ENCODE results near the gene ALKBH5. TPM values are rescaled to one million over a fixed set of nuclear protein-coding genes. Genes with fewer than 3 reads are reported as not detected.

ALKBH5 gene
- polyA plus RNA-seq, 1 donor from 2014 or later: 55.0 TPM

GRCh38 chr17:18142417-18142816 is 41.2 kb upstream of the ALKBH5 start (continued):
- TF ChIP-seq TAF1 (IDR thresholded peaks at IDR 0.05; ENCODE audit: low read depth) (no peak), EZH2 (IDR thresholded peaks at IDR 0.05; ENCODE audit: borderline replicate concordance, insufficient read depth, low read length, poor library complexity, severe bottlenecking) (no peak), EP300 (conservative IDR thresholded peaks at IDR 0.05; ENCODE audit: poor library complexity, severe bottlenecking) (no peak)

DNA sequence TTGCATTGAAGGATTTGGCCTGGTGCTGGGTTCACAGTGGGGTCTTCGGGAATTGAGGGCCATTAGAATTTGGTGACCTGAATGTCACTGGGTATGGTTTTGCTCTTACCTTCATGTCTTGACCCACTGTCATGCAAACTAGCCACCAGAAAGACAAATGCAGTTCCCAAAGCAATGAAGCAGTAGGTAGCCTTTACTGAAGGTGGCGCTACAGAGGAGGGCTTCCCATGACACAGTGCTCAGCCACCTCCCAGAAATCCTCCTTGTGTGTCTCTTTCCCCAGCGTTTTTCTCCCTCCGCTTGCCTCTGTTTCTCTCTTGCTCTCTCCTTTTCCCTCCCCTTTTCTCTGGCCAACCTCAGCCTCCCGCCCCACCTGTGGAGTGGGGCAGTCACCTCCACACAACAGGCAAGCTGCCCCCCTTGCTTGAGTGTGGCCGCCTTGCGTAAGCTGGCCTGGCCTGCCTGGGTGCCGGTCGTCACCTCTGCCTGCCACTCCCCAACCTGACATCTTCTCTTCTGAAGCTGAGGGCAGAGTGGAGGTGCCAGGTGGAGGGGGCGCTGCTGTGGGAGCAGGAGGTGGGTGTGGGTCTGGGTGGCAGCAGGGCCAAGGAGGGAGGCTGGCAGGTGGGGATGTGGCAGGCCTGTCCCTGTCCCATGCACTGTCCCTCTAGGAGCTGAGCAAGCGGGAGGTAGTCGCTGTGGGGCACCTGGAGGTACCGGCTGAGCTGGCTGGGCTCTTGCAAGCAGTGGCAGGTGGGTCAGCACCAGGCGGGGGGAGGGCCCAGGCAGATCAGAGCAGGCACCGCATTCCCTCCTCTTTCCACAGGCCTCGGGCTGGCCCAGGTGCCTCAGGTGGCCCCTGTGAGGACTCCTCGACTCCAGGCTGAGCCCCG is 40.3 kb upstream of the ALKBH5 start:
- H3K4me2 ChIP-seq (ENCODE audit: low read length): no peak overlapping the region
- H3K9me3 ChIP-seq (ENCODE audit: low read length): no peaks in the 10 kb centered on the region
- no peaks in the 10 kb centered on the region for H4K20me1 ChIP-seq (ENCODE audit: insufficient read depth)
- TF ChIP-seq EZH2 (IDR thresholded peaks at IDR 0.05; ENCODE audit: borderline replicate concordance, insufficient read depth, low read length, poor library complexity, severe bottlenecking): no peak
- no peak for TF ChIP-seq CTCF (IDR thresholded peaks at IDR 0.05; ENCODE audit: poor library complexity, severe bottlenecking)
- no peak for TF ChIP-seq SMC3 (conservative IDR thresholded peaks at IDR 0.05; ENCODE audit: poor library complexity)
- no peak for TF ChIP-seq RAD21 (conservative IDR thresholded peaks at IDR 0.05)
- no peak for TF ChIP-seq TAF1 (IDR thresholded peaks at IDR 0.05; ENCODE audit: low read depth)
- TF ChIP-seq EP300 (conservative IDR thresholded peaks at IDR 0.05; ENCODE audit: poor library complexity, severe bottlenecking): no peak
- no peak for TF ChIP-seq MXI1 (conservative IDR thresholded peaks at IDR 0.05; ENCODE audit: poor library complexity, severe bottlenecking)
- no peak for TF ChIP-seq POLR2AphosphoS5 (IDR thresholded peaks at IDR 0.05)
- no peak for TF ChIP-seq REST (IDR thresholded peaks at IDR 0.05; ENCODE audit: borderline replicate concordance)
- H3K4me3 ChIP-seq (ENCODE audit: low read length): no peak overlapping the region
- H3K27ac ChIP-seq (ENCODE audit: low read length): no peak overlapping the region
- no peaks in the 10 kb centered on the region for H3K36me3 ChIP-seq (ENCODE audit: insufficient read depth, low read length)
- H2AFZ ChIP-seq (ENCODE audit: low read depth, low read length): no peak overlapping the region
- H3F3A ChIP-seq (ENCODE audit: insufficient read depth, low read length, poor library complexity, severe bottlenecking): no peaks in the 10 kb centered on the region
- no peaks in the 10 kb centered on the region for H3K79me2 ChIP-seq (replicated peaks; ENCODE audit: insufficient read depth, low read length)
- H3K9ac ChIP-seq (ENCODE audit: low read length): no peak overlapping the region
- no peaks in the 10 kb centered on the region for H3K9me2 ChIP-seq (ENCODE audit: insufficient read depth, low read length)
- no peaks in the 10 kb centered on the region for H3K27me3 ChIP-seq (ENCODE audit: insufficient read depth, low read depth, low read length)

- Histone ChIP-seq H3K27me3 (ENCODE audit: insufficient read depth, low read depth, low read length) (no peaks in the 10 kb centered on the region), H3K9ac (ENCODE audit: low read length) (no peak overlapping the region), H3K4me2 (ENCODE audit: low read length) (no peak overlapping the region), H3K36me3 (ENCODE audit: insufficient read depth, low read length) (no peaks in the 10 kb centered on the region), H3F3A (ENCODE audit: insufficient read depth, low read length, poor library complexity, severe bottlenecking) (no peaks in the 10 kb centered on the region), H3K9me2 (ENCODE audit: insufficient read depth, low read length) (no peaks in the 10 kb centered on the region), H3K4me3 (ENCODE audit: low read length) (no peak overlapping the region), H3K9me3 (ENCODE audit: low read length) (no peaks in the 10 kb centered on the region), H3K79me2 (replicated peaks; ENCODE audit: insufficient read depth, low read length) (no peaks in the 10 kb centered on the region), H4K20me1 (ENCODE audit: insufficient read depth) (no peaks in the 10 kb centered on the region), H3K27ac (ENCODE audit: low read length) (no peak overlapping the region), H2AFZ (ENCODE audit: low read depth, low read length) (no peak overlapping the region)
- TF ChIP-seq REST (IDR thresholded peaks at IDR 0.05; ENCODE audit: borderline replicate concordance) (no peak), EZH2 (IDR thresholded peaks at IDR 0.05; ENCODE audit: borderline replicate concordance, insufficient read depth, low read length, poor library complexity, severe bottlenecking) (no peak), SMC3 (conservative IDR thresholded peaks at IDR 0.05; ENCODE audit: poor library complexity) (no peak), MXI1 (conservative IDR thresholded peaks at IDR 0.05; ENCODE audit: poor library complexity, severe bottlenecking) (no peak), EP300 (conservative IDR thresholded peaks at IDR 0.05; ENCODE audit: poor library complexity, severe bottlenecking) (no peak), TAF1 (IDR thresholded peaks at IDR 0.05; ENCODE audit: low read depth) (no peak), POLR2AphosphoS5 (IDR thresholded peaks at IDR 0.05) (no peak), CTCF (IDR thresholded peaks at IDR 0.05; ENCODE audit: poor library complexity, severe bottlenecking) (no peak), RAD21 (conservative IDR thresholded peaks at IDR 0.05) (no peak)
Measured at GRCh38 chr17:18144261-18144660, 39.4 kb upstream of the ALKBH5 start.

Measured in neural cell (in vitro differentiated cells).